WERI-Rb-1 (cell line): ENCODE results near the gene KLRK1.
"Not testable (repeated sequence)": the region's sequence is repeated elsewhere in the genome, so short reads cannot be mapped to it uniquely, and the experiment has no call there.

Experiments used
- DNase-seq: peaks from one replicate; pipeline ENCODE4 v3.0.0-alpha.2; 2020
- H3K27ac ChIP-seq: fragments of 250-450 bp; sonication (Bioruptor Pico); 2 replicates; pipeline ENCODE4 v1.5.1; 2020; ENCODE audit warnings: mild to moderate bottlenecking, moderate library complexity
- H3K27me3 ChIP-seq: fragments of 250-450 bp; sonication (Bioruptor Pico); 2 replicates; pipeline ENCODE4 v1.5.1; 2021; ENCODE audit warnings: mild to moderate bottlenecking, low read depth, moderate library complexity; ENCODE audit not compliant: insufficient read depth, severe bottlenecking
- H3K36me3 ChIP-seq: fragments of 250-450 bp; sonication (Bioruptor Pico); 2 replicates; pipeline ENCODE4 v1.5.1; 2020; ENCODE audit warnings: mild to moderate bottlenecking, moderate library complexity
- H3K4me3 ChIP-seq: 2 replicates; pipeline ENCODE4 v1.5.1; 2011; ENCODE audit warnings: low read depth, mild to moderate bottlenecking, control low read depth, low read length
- H3K9me3 ChIP-seq: fragments of 250-450 bp; sonication (Bioruptor Pico); 2 replicates; pipeline ENCODE4 v1.5.1; 2021; ENCODE audit warnings: mild to moderate bottlenecking, moderate library complexity; ENCODE audit not compliant: severe bottlenecking
- TF ChIP-seq, protein P1 (sequence below): IDR thresholded peaks from 2 replicates; pipeline ENCODE4 v1.5.1; 2011; ENCODE audit warnings: low read depth, mild to moderate bottlenecking, control low read depth, inconsistent platforms, low read length

Gene KLRK1

DNA sequence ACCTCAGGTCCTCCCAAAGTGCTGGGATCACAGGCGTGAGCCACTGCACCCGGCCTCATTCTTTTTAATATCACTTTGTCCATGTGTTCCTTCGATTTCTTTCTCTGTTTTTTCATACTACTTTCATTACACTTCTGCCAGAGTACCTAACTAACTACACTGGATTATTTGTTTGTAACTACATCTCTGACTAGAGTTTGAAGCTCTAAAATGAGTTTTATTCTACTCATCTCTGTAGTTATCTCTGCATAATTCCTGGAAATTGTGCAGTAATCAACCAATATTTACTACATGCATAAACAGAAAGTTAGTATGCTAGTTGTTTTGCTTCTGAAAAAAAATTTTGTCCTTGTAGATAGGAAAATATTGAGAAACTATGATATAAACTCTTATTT lies 15.2 kb downstream of the KLRK1 start:
- TF ChIP-seq, protein P1, sequence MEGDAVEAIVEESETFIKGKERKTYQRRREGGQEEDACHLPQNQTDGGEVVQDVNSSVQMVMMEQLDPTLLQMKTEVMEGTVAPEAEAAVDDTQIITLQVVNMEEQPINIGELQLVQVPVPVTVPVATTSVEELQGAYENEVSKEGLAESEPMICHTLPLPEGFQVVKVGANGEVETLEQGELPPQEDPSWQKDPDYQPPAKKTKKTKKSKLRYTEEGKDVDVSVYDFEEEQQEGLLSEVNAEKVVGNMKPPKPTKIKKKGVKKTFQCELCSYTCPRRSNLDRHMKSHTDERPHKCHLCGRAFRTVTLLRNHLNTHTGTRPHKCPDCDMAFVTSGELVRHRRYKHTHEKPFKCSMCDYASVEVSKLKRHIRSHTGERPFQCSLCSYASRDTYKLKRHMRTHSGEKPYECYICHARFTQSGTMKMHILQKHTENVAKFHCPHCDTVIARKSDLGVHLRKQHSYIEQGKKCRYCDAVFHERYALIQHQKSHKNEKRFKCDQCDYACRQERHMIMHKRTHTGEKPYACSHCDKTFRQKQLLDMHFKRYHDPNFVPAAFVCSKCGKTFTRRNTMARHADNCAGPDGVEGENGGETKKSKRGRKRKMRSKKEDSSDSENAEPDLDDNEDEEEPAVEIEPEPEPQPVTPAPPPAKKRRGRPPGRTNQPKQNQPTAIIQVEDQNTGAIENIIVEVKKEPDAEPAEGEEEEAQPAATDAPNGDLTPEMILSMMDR: no peak
- Histone ChIP-seq H3K36me3 (no peaks in the 10 kb centered on the region), H3K27me3 (no peaks in the 10 kb centered on the region), H3K9me3 (no peaks in the 10 kb centered on the region), H3K27ac (no peak overlapping the region), H3K4me3 (no peak overlapping the region)
- DNase-seq: no peak

DNA sequence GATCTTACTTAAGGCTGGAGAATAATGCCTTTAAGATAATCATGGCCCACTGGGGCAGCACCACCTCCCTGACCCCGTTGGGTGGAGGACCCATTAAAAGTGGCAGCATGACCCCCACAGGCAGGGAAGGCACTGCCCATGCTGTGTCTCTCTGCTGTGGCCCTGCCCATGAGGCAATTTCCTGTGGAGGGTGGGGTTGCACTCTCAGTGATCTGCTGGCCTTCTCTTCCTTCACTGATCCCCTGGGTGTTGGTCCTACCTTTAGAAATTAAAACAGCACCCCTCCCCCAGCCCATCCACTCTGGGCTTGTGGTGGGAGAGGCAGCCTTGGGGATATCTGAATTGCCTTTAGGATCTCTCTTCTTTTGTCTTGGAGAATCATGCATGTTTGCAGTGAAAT lies 17.3 kb downstream of the KLRK1 start:
- Histone ChIP-seq H3K27ac (no peak overlapping the region), H3K4me3 (no peak overlapping the region), H3K9me3 (no peaks in the 10 kb centered on the region), H3K27me3 (no peaks in the 10 kb centered on the region), H3K36me3 (no peaks in the 10 kb centered on the region)
- DNase-seq: no peak
- TF ChIP-seq, protein P1: no peak

- not testable (repeated sequence) for DNase-seq, H3K27me3 ChIP-seq, H3K9me3 ChIP-seq, H3K4me3 ChIP-seq, H3K36me3 ChIP-seq, H3K27ac ChIP-seq
These were observed 17.8 kb downstream of the KLRK1 start for GRCh38 chr12:10371893-10372535.

DNA sequence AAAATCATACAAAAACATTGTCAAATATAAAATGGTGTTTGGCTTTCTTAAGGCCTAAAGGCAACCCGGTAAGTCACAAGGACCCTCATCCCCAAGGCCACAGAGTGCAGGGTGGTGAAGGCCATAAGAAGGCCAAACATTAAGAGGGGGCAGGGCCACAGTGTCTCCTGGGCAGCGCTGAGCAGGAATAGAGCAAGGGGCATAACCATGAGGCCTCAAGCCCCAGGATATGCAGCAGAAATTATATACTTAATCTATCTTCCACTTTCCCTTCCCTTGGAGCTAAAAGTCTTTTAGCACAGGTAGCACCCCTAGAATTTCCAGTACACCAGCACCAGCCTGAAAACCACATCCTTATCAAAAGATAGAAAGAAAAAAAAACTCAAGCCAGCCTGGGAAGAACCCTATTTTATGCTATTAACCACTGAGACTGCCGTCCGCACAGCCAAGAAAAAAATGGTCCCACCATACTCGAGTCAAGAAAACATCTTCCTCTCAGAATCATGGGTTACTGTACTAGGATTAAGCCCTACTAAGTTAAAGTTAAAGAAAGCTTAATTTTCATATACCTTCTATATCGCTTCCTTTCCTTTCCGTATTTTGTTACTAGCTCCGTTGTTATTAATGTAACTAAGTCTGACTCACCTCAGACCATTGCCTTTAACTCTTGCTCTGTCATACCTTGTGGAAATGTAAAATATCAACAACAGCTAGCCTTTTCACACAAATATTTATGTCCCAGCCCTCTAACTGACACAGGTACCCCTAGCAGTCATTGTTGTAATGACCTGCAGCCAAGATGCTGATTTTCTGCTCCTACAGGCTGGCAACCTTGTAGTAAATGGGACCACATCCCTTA lies 20.1 kb downstream of the KLRK1 start:
- Histone ChIP-seq H3K36me3 (no peaks in the 10 kb centered on the region), H3K27me3 (no peaks in the 10 kb centered on the region), H3K4me3 (no peak overlapping the region), H3K9me3 (no peaks in the 10 kb centered on the region), H3K27ac (no peak overlapping the region)
- TF ChIP-seq, protein P1: no peak
- DNase-seq: no peak

GRCh38 chr12:10368206-10369171 lies 21.4 kb downstream of the KLRK1 start:
- H3K4me3 ChIP-seq: no peak overlapping the region
- H3K27me3 ChIP-seq: no peaks in the 10 kb centered on the region
- H3K27ac ChIP-seq: no peak overlapping the region
- TF ChIP-seq, protein P1: no peak
- no peak for DNase-seq
- H3K36me3 ChIP-seq: no peaks in the 10 kb centered on the region
- H3K9me3 ChIP-seq: no peaks in the 10 kb centered on the region

GRCh38 chr12:10367714-10368113 lies 22.1 kb downstream of the KLRK1 start:
- not testable (repeated sequence) for H3K27me3 ChIP-seq, H3K9me3 ChIP-seq, DNase-seq, H3K4me3 ChIP-seq, H3K27ac ChIP-seq, H3K36me3 ChIP-seq
